HG03139 (cell line): Measurements from ENCODE around the gene ZNF746.
"Not testable (repeated sequence)": the region's sequence is repeated elsewhere in the genome, so short reads cannot be mapped to it uniquely, and the experiment has no call there.

Experiments
- ATAC-seq: cut with Tn5 transposase; IDR thresholded peaks from one replicate; pipeline ENCODE4 v1.9.1; 2021; ENCODE audit not compliant: unreplicated experiment

Gene ZNF746

DNA sequence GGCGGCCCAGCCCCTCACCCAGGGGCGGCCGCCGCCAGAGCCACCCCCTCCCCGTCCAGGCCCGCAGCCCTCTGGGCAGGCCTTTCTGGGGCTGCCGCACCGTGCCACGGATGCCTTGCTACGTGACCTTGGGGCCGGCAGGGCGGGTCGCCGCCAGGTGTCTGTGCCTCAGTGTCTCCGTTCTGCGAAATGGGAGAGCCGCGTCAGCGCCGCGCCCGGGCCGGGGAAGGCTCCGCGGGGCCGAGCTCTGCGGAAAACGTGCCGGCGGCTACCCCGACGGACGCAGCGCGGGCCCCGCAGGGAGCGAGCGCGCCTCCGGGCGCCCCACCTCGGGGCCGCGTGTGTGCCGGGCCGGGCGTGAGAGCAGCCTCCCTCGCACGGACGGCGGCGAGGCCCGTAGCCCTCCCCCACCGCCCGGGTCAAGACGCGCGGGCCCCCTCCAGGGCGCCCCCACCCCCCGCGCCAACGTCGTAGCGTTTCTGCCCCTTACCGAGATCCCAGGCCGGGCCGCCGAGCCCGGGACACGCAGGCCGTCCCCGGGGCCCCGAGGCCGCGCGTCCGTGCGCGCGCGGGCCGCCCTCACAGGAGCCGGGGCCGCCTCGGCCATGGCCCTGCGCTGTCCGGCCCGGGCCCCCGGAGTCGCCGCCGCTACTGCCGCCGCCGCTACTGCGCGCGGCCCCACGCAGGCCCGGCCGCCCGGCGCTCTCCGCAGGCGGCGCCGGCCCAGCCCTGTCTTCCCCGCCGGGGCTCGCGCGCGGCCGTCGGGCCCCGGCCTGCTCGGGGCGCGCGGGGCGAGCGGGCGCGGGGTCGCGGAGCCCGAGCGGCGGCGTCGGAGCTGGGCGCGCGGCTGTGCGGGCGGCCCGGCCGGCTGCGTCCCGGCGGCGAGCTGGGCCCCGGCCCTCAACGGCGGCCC lies 37.8 kb downstream of the ZNF746 start:
- peak; percentile 27 for ATAC-seq

DNA sequence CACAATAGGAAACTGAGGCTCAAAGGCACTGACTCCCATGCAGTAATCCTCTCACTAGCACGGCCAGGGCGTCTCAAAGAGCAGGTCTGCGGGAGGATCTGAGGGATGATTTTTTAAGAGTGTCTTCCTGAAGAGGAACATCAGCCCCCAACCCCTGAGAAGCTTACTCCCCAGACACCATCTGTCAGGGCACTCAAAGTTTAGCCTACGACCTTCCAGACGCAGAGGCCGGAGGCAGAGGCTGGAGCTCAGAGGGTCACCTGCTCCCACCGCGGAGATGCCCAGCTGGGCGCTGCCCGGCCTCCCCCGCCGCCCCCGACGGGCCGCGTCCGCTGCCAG lies 38.4 kb downstream of the ZNF746 start:
- ATAC-seq: no peak

DNA sequence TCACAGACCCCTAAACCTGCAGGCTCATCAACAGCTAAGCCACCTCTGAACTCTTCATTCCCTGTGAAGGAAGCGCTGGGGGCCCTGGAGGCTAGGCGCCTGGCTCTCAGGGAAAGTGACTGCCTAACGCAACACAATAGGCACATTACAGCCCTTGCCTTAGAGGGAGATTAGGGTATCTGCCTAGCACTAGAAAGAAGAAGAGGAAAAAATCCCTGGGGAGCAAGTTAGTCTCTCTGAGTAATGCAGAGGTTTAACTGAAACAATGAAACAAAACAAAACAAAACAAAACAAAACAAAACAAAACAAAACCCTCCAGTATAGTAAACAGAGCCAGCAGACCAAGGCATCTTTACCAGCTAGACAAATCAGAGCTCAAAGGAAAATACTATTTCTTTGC lies 39.4 kb downstream of the ZNF746 start:
- no peak for ATAC-seq

DNA sequence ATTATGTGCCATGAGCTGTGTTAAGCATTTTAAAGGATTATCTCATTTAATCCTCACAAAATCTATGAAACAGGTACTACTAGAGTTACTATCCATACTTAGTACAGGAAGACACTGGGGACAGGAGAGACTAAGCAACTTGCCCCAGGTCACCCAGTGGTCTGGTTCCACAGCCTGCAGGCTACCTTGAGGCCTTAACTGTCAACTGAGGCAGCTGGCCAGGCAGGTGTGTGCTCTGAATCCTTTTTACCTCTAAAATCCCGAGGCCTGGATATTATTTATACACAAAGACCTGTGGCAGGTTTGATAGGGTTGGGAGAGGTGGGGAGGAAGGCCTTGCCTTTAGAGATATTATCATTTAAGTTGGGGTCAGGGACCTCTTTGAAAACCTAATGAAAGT lies 39.8 kb downstream of the ZNF746 start:
- ATAC-seq: no peak

DNA sequence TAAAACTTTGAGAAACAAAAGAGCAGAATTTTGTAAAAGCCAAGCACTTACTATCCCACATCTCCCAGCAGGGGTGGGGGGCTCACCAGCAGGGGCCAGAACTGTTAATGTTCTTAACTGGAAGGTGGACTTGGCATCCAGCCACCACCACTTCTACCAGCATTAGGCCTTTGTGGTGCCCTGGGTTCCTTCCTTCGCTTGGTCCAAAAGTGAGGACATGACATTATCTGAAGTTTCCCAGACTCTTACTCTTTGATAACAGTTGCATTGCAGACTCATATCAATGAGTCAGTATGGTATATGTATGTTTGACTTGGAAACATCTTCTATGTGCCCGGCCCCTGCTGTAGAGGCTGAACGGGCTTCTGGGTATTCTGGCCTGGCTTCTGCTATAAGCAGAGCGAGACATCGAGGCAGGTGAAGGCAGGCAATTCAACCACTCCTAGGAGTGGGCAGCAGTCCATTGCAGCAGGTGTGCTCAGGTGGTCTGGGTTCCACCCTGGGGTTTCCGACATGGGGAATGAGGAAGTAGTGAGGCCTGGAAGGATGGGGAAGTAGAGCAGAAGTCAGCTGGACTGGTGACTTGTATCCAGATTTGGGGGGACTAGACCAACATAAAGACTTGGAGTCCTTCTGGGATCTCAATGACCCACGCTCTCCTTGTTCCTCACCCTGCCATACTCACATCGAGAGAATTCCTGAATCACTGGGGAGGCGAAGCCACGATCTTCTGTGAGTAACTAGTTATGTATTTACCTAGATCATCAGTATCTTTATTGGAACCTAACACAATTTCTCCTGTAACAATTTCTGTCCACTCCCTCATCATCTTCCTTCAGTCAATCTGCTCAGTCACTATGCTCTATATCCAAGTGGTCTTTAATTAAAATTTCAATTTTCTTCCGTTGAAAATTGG lies 40.8 kb downstream of the ZNF746 start:
- ATAC-seq: no peak

DNA sequence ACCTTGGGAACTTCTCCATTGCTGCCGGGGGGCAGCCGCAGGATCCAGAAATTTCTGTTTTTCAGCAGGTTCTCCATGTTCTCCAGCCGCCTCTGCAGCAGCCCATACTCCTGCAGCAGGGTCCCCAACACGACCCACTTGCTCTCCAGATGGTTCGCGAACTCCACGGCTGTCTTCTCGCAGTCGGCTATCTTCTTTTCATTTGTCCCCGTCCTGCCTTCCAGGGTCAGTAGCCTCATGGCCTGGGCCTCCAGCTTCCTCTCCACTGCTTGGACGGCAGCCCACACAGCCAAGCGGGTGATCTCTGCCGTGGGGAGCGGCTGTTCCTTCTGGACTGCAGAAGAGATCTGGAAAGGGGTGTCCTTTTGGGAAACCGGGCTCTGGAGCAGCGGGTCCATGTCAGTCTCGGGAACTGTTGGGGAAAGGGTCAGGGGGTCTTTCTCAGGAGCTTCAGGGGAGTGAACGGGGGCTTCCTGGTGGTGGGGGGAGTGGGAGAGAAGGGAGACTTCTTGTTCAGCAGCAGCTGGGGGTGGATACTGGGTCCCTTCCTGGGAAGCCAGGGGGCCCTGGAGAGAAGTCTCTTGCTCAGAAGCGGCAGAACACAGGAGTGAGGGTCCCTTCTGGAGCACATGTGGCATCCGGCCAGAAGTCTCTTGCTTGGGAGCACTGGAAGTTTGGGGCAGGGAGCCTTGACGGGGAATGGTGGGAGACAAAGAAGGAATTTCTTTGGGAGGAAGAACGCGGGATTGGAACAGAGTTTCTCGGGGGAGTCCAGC lies 42.2 kb downstream of the ZNF746 start:
- ATAC-seq: no peak

DNA sequence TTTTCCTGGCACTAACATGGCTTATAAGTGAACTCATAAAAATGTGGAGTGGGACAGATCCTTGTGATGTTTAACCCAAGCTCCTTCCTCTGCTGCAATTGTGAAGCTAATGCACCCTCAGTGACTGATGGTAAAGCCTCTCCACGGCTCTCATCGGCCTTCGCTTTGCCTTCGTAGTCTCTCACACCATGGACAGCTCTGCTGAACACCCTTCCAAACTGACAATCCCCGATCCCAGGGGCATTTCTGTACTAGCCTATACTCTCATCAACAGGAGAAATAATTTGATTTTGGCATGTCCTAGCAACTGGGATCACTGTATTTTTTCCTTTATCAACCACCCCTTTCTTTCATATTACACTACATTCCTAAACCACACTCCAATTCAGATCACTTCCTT lies 42.9 kb downstream of the ZNF746 start:
- ATAC-seq: no peak

DNA sequence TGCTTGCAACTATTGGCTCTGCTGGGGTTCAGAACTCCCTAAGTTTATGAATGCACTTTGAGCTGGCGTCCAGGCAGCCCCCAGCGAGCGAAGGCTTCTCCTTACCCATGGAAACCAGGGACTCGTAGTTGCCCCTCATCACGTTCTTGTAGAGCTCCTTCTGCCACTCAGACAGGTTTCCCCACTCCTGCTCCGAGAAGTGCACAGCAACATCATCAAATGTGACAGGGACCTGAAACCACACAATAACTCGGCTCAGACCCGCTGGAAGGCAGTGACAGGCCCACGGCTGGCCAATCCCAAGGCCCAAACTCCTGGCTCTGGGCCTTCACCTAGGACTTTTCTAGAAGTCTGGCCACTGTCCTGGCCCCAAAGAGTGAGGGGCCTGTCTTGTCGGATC lies 43.6 kb downstream of the ZNF746 start:
- no peak for ATAC-seq

DNA sequence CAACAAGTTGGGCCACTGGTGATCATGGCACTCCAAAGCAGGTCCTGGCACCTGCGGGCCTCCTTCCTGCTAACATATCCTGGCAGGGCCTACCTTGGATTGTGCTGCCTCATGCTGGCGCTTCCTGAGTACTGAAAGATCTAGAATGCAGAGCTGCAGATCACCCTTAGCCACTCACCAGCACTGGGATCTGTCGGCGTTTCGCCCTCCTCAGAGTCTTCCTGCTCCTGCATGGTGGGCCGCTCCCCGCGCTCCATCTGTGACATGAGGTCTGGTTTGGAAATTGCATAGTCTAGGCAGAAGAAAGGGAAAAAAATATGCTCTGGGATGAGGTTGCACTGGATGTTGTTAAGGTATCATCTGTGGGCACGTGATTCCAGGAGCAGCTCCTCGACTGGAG lies 46.8 kb downstream of the ZNF746 start:
- ATAC-seq: no peak

DNA sequence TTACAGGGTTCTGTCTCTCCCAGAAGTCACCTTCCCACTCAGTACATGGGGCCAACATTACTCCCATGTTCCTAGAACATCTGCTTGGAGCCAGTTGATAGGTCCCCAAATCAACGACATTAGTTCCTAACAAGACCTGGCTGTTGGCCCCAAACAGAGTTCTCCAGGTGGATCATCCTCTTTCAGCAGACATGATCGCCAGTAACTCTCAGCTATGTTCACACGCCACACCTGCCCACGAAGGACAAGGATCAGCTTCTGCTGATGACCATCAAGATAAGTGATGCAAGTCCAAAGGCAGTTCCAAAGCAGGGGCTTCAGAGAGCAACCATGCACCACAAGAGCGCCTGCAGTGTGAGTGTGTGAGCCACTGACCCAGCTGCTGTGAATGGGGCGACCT lies 47.7 kb downstream of the ZNF746 start:
- ATAC-seq: no peak

DNA sequence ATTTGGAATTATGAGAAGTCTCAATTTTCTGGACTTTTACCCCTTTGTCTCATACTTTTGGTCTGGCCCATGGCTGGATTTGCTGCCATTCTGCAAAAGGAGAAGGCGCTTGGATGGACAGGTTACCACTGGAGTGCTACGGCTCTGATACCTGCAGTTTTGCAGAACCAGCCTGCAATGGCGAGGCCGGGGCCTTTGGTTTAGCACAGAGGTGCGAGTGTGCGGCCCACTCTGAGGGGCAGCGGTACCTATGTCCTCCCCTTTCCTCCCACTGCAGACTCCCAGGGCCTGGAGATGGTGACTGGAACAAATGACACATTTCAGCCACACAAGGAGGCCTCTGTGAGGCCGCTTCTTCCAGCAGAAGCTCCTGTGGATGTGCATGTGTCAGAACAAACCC lies 48.6 kb downstream of the ZNF746 start:
- no peak for ATAC-seq

DNA sequence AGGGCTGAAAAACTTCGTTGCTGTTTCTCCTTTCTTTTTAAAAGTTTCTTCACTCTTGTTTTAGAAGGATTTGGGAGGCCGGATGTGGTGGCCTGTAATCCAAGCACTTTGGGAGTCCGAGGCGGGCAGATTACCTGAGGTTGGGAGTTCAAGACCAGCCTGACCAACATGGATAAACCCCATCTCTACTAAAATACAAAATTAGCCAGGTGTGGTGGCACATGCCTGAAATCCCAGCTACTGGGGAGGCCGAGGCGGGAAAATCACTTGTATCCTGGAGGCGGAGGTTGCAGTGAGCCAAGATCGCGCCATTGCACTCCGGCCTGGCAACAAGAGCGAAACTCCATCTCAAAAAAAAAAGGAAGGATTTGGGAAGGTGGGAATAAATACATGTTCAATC lies 51.6 kb downstream of the ZNF746 start:
- ATAC-seq: not testable (repeated sequence)

DNA sequence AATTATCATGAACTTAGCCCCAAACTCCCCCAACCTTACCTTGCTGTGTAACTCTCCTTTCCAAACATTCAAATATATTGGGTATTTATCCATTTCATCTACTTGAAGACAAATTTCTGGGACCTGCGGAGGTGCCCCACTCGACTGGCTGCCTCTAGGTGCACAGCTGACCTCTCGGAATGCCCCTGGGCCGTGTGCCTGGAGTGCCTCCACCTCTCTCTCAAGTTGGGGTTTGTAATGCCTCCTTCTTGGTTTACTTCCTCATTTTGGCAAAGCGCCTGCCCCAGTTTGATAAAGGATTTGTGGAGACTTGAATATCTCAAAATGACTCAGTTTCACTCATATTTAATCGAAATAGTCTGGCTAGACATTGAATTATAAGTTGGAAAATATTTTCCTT lies 53.3 kb downstream of the ZNF746 start:
- no peak for ATAC-seq

DNA sequence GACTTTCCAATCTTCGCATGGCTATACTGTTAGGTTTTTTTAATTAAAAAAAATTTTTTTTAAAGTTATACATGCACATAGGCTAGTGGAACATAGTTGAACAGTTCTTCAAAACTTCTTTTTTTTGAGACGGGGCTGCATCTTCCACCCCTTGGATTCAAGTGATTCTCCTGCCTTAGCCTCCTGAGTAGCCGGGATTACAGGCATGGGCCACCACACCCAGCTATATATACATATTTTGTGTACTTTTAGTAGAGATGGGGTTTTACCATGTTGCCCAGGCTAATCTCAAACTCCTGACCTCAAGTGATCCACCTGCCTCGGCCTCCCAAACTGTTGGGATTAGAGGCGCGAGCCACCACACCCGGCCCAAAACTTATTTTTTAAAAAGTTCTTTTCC lies 54.1 kb downstream of the ZNF746 start:
- ATAC-seq: no peak

DNA sequence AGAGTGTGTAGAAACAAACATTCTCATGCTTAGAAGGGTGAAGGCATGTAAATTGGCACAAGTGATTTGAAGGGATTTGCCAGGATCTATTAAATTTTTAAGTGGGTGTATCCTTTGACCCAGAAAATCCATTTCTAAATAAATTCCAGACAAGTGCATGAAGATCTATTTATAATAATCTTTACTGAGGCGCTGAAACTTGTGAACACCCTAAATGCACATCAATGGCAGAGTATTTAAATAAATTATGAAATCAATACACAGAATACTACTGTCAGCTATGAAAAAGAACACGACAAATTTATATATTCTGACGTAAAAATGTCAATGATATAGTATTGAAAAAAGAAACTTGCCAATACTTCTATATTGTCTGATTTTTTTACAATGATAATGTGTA lies 54.7 kb downstream of the ZNF746 start:
- ATAC-seq: no peak

DNA sequence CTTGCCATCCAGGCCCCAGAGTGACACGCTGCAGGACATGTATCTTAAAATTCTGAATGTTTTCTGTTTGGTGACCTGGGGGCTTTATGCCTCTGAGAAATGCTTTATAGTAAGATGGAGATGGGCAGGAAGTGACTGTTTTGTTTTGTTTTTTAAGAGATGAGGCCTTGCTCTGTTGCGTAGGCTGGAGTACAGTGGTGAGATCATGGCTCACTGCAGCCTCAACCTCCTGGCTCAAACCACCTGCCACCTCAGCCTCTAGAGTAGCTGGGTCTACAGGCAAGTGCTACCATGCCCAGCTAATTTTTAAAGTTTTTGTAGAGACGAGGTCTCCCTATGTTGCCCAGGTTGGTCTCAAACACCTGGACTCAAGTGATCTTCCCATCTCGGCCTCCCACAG lies 57.4 kb downstream of the ZNF746 start:
- ATAC-seq: no peak

DNA sequence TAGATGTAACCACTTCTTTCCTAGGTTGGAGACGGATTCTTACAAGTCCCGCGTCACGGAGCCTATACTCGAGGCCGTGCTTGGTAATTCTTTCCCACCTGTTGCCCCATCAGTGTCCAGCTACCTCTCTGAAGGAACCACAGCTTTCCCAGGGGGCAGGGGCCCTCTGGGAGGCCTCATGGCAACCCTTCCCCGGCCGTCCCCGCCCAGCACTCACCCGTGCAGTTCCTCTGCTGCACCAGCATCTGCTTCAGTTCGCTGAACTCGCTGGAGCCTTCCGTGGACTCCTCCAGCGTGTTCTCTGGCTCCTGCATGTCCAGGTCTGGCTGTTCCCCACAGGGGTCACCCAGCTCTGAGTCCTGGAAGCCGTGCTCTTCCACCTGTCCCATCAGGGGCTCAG lies 61.3 kb downstream of the ZNF746 start:
- ATAC-seq: no peak

DNA sequence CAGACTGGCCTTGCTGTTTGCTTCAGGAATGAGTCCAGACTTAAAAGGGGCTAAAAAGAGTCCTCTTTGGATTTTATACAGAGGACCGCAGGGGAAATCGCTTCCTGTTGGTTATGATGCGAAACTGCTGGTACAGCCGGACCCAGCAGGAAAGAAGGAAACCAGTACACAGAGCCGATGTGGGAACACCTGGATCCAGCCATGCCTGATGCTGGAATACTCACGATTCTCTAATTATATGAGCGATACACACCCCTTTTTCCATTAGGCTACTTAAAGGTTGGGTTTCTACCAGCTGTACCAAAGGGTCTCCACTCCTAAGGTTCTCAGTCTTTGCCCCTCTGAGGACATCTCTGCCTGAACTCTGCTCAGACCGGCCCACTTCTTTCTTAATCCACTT lies 64.5 kb downstream of the ZNF746 start:
- ATAC-seq: no peak

DNA sequence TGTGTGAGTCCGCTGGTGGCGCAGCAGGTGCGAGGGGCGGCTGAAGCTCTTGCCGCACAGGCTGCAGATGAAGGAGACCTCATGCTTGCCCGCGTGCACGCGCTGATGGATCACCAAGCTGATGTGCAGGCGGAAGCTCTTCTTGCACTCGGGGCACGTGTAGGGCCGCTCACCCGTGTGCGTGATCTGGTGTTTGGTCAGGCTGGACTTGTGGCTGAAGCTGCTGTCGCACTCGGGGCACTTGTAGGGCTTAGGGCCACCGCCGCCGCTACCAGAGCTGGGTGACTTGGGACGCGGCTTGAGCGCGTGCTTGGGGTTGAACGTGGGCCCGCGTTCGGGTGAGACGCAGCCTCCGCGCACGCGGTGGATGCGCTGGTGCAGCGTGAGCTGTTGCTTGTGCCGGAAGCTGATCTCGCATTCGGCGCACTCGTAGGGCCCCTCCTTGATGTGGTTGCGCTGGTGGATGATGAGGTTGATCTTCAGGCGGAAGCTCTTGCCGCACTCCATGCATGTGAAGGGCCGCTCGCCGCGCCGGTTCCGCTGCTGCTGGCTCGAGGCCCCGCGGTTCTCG lies 65.4 kb downstream of the ZNF746 start:
- ATAC-seq: no peak

DNA sequence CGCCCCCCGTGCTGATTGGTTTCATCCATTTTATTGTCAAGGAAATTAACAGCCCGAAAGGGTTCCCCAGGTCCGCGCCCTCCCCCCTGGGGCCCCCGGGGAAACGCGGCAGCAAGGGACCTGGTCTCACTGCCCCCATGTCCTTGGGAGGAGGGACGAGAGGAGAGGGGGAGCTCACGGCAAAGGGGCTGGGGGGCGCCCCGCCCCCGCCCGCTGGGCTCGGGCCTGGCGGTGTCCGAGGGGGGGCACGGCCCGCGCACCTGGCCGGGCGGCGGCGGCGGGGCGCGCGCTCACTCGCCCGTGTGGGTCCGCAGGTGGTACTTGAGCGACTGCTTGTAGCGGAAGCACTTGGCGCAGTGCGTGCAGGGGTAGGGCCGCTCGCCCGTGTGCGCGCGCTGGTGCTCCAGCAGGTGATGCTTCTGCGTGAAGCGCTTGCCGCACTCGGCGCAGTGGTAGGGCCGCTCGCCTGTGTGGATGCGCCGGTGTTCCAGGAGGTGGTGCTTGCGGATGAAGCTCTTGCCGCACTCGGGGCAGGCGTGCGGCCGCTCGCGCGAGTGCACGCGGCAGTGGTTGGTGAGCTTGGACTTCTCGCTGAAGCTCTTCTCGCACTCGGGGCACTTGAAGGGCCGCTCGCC lies 66.0 kb downstream of the ZNF746 start:
- no peak for ATAC-seq

DNA sequence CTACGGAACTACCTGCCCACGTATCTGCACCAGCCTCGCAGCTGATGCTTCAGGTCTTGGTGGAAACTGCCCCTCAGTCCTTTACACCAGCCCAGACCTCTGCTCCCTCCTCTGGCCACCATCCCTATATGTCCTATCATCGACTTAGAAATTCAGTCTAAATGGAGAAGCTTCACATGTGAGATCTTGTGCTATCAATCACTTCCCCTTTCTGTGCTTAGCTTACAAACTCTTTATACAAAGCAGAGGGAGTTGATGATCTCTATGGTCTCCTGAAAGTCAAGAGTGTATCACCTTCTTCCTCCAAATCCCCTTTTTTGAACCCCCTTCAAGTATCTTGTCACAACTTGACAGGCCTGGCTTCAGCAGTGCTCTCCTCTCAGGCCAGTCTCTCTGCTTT lies 67.4 kb downstream of the ZNF746 start:
- ATAC-seq: no peak
